Activated CD4-positive, alpha-beta T cell treated with anti-CD3 and anti-CD28 coated beads for 48 hours (primary cell): ENCODE measurements around the gene R3HDM2.
A peak's percentile ranks its signal among the peaks of the same experiment; 100 is the strongest.

Experiments
- DNase-seq: peaks from one replicate; pipeline ENCODE4 v3.0.0-alpha.2; 2020

Gene R3HDM2

GRCh38 chr12:57430931-57431566 is at the start of gene R3HDM2:
Gene R3HDM2, minus strand, starts transcription at chr12:57431043. Its CDS starts 120,615 bp downstream, at chr12:57310428.
- DNase-seq = peak; percentile 98

GRCh38 chr12:57479376-57480115 is 48.7 kb upstream of the R3HDM2 start, which contains the start of gene ARHGAP9:
Gene ARHGAP9, minus strand, starts transcription at chr12:57479866. Its CDS starts 460 bp downstream, at chr12:57479406.
- peak; percentile 58 for DNase-seq

- no peak for DNase-seq
Observed at GRCh38 chr12:57479043-57479375, 48.2 kb upstream of the R3HDM2 start.

GRCh38 chr12:57477710-57478681 is 47.2 kb upstream of the R3HDM2 start:
- DNase-seq = peak; percentile 53

GRCh38 chr12:57476993-57477709 is 46.3 kb upstream of the R3HDM2 start:
- DNase-seq = no peak

GRCh38 chr12:57476162-57476992 is 45.5 kb upstream of the R3HDM2 start:
- peak; percentile 91 for DNase-seq

GRCh38 chr12:57475271-57476161 is 44.7 kb upstream of the R3HDM2 start:
- DNase-seq = no peak

- no peak for DNase-seq
Observed at GRCh38 chr12:57474862-57475261, 44.0 kb upstream of the R3HDM2 start.

GRCh38 chr12:57474430-57474829 is 43.6 kb upstream of the R3HDM2 start:
- DNase-seq = no peak

- no peak for DNase-seq
Observed at GRCh38 chr12:57473886-57474285, 43.0 kb upstream of the R3HDM2 start.

GRCh38 chr12:57473392-57473791 is 42.5 kb upstream of the R3HDM2 start:
- DNase-seq = no peak

- no peak for DNase-seq
Observed at GRCh38 chr12:57472391-57472790, 41.5 kb upstream of the R3HDM2 start.

- no peak for DNase-seq
Observed at GRCh38 chr12:57471661-57472060, 40.8 kb upstream of the R3HDM2 start.

GRCh38 chr12:57470970-57471656 is 40.3 kb upstream of the R3HDM2 start:
- no peak for DNase-seq

- no peak for DNase-seq
Observed at GRCh38 chr12:57470286-57470969, 39.6 kb upstream of the R3HDM2 start.

- no peak for DNase-seq
Observed at GRCh38 chr12:57469296-57470164, 38.7 kb upstream of the R3HDM2 start.

GRCh38 chr12:57467915-57468314 is 37.1 kb upstream of the R3HDM2 start:
- DNase-seq = no peak

GRCh38 chr12:57467212-57467874 is 36.5 kb upstream of the R3HDM2 start:
- no peak for DNase-seq
